ENCODE results near the gene SLC5A5. TPM values are rescaled to one million over a fixed set of nuclear protein-coding genes. Genes with fewer than 3 reads are reported as not detected.

SLC5A5 gene
- total and polyA plus RNA-seq, 10 of the 15 experiments (the other 5 are each of a cell fraction or from before 2014, with no cell fraction given) = 0.02 to 0.08 (median 0.05) TPM; not detected in 3

GRCh38 chr19:17886515-17886914, 14.8 kb downstream of the SLC5A5 start (continued):
- TF ChIP-seq ATF2 (IDR thresholded peaks at IDR 0.05; ENCODE audit: low read length) (no peak), SIX5 (IDR thresholded peaks at IDR 0.05; ENCODE audit: low read depth, low read length, severe bottlenecking) (no peak), NR2F1 (conservative IDR thresholded peaks at IDR 0.05) (peak; percentile 28; the same call in 1 of the 2 replicates), MTA2 (IDR thresholded peaks at IDR 0.05; ENCODE audit: low read depth) (peak; percentile 66; the same call in 1 of the 2 replicates), EP300 (IDR thresholded peaks at IDR 0.05; ENCODE audit: borderline replicate concordance in 1 of 2, control insufficient read depth in 1 of 2, low read depth in 2 of 2, low read length in 2 of 2) (no peak), NR2C1 (IDR thresholded peaks at IDR 0.05) (no peak), ATF7 (IDR thresholded peaks at IDR 0.05; ENCODE audit: low read depth) (no peak), FOXK2 (IDR thresholded peaks at IDR 0.05) (no peak), SMC3 (IDR thresholded peaks at IDR 0.05; ENCODE audit: borderline replicate concordance, low read length) (no peak), NKRF (conservative IDR thresholded peaks at IDR 0.05) (no peak), EZH2 (IDR thresholded peaks at IDR 0.05; ENCODE audit: borderline replicate concordance, control insufficient read depth, low read depth, low read length) (no peak), CHD2 (IDR thresholded peaks at IDR 0.05; ENCODE audit: borderline replicate concordance, low read depth, low read length) (no peak), TBL1XR1 (IDR thresholded peaks at IDR 0.05; ENCODE audit: low read depth, low read length) (no peak), TARDBP (IDR thresholded peaks at IDR 0.05; ENCODE audit: borderline replicate concordance) (no peak), IKZF1 (conservative IDR thresholded peaks at IDR 0.05) (peak; percentile 71), RUNX3 (IDR thresholded peaks at IDR 0.05; ENCODE audit: low read length) (peak; percentile 79), NBN (IDR thresholded peaks at IDR 0.05) (no peak), RELA (IDR thresholded peaks at IDR 0.05; ENCODE audit: borderline replicate concordance, partially characterized antibody) (no peak), MEF2B (IDR thresholded peaks at IDR 0.05; ENCODE audit: partially characterized antibody, poor library complexity, severe bottlenecking) (peak; percentile 34), CREB1 (IDR thresholded peaks at IDR 0.05; ENCODE audit: low read depth) (no peak), IKZF2 (IDR thresholded peaks at IDR 0.05) (peak; percentile 75), NFIC (IDR thresholded peaks at IDR 0.05; ENCODE audit: low read depth, low read length) (no peak), IRF4 (IDR thresholded peaks at IDR 0.05; ENCODE audit: low read depth, low read length) (no peak), ETV6 (conservative IDR thresholded peaks at IDR 0.05 in 1 of 2, IDR thresholded peaks at IDR 0.05 in 1 of 2; ENCODE audit: borderline replicate concordance in 1 of 2, low read depth in 1 of 2) (no peak), CBX3 (IDR thresholded peaks at IDR 0.05; ENCODE audit: borderline replicate concordance, low read depth) (no peak), ZNF384 (IDR thresholded peaks at IDR 0.05; ENCODE audit: borderline replicate concordance, low read depth, low read length) (no peak), ZBTB11 (CRISPR knock-in tag; IDR thresholded peaks at IDR 0.05) (no peak)
